Eye (tissue), 1 donor: ENCODE data around the gene BAIAP2.
"Not testable (repeated sequence)": the region's sequence is repeated elsewhere in the genome, so short reads cannot be mapped to it uniquely, and the experiment has no call there.

ENCODE experiments used
- DNase-seq: peaks from one replicate; pipeline ENCODE4 v3.0.0-alpha.2; 2015

The BAIAP2 gene

DNA sequence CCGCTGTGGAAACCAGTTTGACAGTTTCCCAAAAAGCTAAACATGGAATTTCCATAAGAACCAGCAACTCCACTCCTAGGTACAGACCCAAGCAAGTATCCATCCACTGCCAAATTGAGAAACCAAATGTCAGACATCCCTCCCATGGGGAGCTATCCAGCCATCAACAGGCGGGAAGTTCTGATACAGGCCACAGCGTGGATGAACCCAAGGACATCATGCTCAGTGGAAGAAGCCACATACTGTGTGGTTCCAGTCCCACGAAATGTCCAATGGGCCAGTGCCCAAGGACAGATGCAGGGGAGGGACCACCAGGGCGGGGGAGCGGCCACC is 12.6 kb upstream of the BAIAP2 start:
- no peak for DNase-seq

DNA sequence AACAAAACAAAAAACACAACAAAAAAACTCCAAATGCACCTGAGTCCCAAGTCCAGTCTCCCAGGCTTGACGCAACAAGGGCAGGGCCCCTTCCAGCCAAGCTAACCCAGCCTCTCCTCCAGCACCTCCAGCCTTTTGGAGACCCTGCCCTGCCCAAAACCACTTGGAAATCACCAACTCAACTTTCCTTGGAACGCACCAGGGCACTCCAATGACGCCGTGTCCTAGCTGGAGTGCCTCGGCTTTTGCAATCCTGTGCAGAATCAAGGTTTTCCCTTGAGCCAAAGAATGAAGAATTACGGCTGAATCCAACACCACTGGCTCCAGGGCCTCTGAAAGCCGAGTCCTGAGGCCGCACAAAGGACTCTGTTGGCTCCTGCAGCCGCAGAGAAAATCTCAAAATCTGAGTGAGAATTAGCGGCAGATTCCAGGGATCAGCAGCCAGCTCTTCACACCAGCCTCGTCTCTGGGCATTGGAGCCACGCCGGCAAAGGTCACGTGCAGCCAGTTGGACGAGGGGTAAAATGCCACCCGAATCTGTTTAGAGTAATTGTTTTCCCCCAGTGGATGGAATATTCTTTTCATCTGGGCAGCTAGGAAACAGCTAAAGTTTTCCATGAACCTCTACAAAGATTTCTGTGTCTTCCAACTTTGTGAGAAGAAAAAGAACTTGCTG is 9.7 kb upstream of the BAIAP2 start:
- DNase-seq = no peak

GRCh38 chr17:81025741-81026129 is 9.2 kb upstream of the BAIAP2 start:
- no peak for DNase-seq

GRCh38 chr17:81026266-81027036 is 8.5 kb upstream of the BAIAP2 start:
- no peak for DNase-seq

DNA sequence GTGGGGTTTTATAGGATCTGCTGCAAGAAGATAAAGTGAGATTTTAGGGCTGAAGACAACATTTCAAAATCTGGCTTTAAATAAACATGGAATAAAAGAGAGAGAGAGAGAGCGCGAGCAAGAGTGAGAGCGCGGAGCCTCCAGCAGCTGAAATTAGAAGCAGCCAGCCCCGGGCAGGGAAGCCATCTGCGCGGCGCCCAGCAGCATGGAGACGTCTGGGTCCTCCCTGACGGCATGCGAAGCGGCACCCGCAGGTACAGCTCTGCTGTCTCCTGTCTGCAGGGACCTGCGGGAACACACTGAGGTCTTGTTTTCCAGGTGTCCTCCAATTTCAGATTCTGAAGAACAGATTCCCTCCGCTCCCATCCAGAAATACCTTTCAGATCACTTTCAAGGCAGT is 7.9 kb upstream of the BAIAP2 start:
- DNase-seq = no peak

DNA sequence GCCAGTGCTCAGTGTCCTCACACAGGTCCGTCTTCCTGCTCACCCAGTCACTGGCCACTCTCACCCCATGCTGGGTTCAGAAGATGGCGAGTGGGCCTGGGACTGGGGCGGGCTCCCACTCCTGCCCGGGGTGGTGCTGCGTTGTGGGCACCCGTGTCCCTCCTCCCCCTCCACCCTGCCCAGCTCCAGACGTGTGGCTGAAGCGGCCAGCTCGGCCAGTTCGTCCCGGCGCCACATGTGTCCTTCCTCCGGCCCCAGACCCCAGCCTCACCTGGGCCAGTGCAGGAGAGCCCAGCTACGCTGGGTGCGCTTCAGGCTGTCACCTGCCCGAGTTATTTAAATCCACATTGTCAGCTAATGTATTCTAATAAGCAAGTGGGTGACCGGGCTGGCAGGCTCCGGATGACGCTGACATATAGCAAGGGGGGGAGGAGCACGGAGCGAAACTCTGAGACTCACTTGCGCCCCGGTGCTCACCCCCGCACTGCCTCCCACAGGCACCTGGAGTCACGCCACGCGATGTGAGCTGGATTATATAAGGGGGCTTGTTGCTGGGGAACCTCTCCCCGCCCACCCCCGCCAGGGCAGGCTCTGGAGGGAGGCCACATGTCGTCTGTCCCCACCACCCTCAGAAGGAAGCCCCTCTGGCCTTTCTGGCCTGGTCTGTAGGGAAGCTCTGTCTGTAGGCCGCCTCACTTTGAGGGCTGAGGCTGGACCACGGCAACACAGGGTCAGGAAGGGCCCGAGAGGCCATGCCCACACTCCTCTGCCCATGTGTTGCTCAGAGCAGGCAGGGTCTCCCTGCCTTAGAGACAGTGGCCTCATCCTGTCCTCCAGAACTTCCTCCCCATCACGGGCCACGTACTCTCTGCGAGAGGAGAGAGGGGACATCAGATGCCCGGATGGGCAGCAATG is 7.1 kb upstream of the BAIAP2 start:
- DNase-seq = no peak

- no peak for DNase-seq
Observed at GRCh38 chr17:81028506-81028858, 6.5 kb upstream of the BAIAP2 start.

DNA sequence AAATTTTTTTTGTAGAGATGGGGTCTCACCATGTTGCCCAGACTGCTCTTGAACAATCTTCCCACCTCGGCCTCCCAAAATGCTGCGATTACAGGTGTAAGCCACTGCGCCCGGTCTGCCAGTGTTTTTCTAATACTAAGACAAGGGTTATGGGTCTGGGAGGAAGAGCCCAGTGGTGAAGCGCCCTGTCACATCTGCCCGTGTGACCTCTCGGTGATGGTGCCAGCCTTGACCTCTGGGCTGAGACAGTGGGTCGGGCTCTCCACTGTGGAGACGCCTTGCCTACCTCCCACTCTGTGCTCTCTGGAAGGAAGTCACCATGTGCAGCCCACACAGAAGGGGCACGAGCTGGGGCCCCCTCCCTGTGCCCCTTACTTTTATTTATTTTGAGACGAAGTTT is 5.1 kb upstream of the BAIAP2 start:
- no peak for DNase-seq

- not testable (repeated sequence) for DNase-seq
Observed at GRCh38 chr17:81030312-81030711, 4.6 kb upstream of the BAIAP2 start.

DNA sequence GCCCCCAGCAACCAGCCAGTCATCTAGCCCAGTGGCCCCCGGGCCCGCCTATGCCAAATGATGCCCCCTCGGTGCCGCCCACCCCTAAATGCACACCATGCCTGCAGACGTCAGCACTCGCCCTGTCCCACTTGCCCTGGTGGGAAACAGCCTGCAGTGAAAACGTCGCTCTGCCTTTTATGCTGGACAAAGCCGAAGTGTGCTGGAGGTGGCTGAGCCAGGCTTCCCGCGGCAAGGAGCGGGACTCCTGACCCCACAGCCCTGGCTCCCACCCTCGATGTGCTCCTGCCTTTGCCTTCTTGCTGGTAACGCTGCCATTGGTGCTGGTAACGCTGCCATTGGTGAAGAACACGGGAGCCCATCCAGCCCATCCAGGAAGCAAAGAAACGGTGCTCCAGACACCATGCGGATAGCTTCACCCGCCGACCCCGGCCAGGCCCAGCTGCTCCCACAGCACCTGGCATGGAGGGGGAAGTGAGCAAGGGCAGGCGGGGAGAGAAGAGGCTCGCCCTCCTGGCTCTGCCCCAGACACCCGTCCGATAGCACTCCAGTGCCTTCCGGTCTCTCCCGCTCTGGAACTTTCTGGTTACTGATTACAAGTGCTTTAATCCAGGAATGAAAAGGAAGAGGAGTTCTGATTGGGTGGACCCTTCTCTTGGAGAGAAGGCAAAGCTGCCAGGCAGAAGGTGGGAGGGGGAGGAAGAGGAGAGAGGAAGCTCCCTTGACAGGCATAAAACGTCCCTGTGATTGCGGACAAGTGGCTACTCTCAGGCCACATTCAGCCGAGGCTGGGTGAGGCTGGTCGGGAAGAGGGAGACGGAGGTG is 4.0 kb upstream of the BAIAP2 start:
- no peak for DNase-seq

DNA sequence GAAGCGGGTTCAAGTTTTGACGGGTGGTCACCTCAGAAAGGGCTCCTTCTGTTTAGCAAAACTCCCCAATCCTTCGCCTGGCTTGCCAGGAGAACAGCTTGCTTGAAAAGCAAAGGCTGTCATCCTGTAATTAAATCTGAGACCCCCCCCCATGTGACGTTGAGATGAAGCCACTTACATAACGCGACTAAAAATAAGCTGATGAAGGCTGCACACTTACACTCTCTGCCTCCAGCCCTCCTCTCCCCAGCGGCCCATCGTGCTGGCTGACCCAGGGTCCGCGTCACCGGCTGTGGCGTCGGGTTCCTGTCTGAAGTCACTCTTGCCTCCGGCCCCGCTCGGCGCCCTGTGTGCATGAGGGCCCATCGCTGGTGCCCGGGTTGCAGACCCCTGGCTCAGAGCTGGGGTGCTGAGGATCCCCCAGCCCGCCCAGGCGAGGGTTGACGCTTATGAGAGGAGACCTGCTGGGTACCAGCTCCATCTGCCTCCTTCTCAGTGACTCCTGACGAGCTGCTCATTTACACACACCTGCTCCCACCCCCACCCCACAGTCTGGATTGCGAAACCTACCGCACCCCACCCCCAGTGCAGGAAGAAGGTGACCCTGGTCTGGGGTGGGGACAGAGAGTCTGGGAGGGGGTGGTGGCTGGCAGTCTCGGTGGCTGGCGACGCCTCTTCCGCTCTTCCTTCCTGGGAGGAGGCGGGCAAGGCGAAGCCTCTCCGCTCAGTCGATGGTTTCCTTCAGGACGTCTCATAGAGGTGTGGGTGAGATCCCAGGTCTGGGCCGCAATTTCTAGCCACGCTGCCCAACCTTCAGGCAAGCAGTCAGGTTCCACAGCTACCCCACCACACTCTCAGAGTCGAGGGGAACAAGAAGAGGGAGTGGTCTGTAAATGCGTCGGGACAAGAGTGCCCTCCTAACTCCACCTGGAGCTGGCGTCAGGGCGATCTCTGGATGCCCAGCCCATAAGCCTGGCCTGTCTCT is 3.1 kb upstream of the BAIAP2 start:
- no peak for DNase-seq

DNA sequence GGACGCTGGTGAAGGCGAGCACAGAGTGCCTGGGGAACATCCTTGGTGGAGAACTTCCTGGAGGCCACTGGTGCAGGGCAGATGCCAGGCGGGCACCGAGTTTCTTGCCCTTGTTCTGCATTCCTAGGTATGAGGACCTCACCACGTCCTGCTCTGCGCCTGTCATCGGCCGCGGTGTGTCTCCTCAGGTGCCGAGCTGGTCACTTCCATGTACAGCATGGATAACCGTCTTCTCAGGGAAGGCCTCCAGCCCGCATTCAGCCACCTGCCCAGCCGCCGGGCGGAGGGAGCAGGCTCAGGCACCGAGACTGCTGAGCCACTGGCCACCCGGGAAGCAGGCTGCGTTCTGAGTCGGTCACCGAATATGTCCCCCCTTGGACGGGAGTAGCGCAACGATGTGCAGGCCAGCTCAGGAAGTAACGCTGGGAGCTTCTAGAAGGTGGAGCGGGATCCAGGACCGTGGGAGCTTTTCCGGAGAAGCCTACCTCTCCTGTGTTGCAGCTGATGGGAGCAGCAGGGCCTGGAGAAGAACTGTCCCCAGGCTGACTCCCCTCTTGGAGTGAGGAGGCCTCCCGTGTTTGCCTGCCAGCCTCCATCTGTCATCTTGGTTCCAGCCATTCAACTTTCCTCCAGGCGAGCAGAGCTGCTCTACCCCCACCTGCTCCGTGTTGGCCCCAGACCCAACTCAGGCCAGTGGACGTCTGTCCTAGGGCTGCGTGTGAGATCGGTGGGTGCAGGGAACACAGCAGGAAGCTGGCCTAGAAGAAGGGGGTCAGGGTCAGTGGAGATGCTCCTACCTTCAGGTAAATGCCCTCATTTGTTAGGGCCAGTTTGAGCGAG is 2.1 kb upstream of the BAIAP2 start:
- DNase-seq = no peak

DNA sequence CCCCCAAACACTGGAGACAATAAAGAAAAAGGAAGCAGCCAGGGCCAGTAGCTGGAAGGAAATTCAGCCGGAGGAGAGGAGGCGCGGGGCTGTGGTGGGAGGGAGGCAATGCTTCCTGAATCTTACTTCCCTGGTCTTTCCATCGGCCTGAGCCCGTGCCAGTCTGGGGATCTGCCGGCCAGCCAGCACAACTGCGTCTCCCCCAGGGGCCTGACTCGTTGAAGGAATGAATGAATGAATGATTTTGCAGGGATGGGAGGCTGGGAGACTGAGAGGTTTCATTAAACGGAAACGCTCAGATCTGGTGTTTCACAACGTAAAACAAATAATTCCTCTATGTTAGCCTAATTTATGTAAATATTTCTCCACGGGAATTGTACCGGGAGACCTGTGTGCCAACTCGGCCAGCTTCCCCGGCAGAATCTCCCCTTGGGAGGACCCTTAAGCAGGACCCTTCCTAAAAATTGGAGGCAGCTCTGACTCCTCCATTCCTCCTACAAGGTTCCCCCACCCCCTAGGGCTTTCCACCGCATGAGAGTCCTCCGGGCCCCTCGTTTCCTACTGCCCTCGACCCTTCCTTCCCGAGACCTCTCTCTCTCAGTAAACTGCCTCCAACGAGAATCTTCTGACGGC is 1.3 kb upstream of the BAIAP2 start:
- no peak for DNase-seq

- DNase-seq = peak; percentile 67
Observed at GRCh38 chr17:81034168-81034777, 678 bp upstream of the BAIAP2 start.

GRCh38 chr17:81035521-81036196 is 708 bp downstream of the BAIAP2 start:
- peak; percentile 67 for DNase-seq

GRCh38 chr17:81036197-81036941 is 1.4 kb downstream of the BAIAP2 start:
- peak; percentile 63 for DNase-seq

- DNase-seq = peak; percentile 64
Observed at GRCh38 chr17:81037026-81037797, 2.3 kb downstream of the BAIAP2 start.
